Sigmoid colon (tissue), 7 donors: ENCODE results near the gene IL1RN. TPM values are rescaled to one million over a fixed set of nuclear protein-coding genes. Genes with fewer than 3 reads are reported as not detected.

Experiments used
- DNase-seq: peaks from one replicate; pipeline ENCODE4 v3.0.0-alpha.2; 2019
- H3K27ac ChIP-seq, 4 donors: fragments of 200-600 bp; sonication (generic); one replicate each; pipeline ENCODE4 v1.5.1; 2016 to 2019; ENCODE audit warnings: mild to moderate bottlenecking in 1 of 4
- H3K27me3 ChIP-seq, 3 donors: fragments of 200-600 bp; sonication (generic); one replicate each; pipeline ENCODE4 v1.5.1; 2019; ENCODE audit warnings: mild to moderate bottlenecking in 1 of 3
- H3K36me3 ChIP-seq, 4 donors: fragments of 200-600 bp; sonication (generic); one replicate each; pipeline ENCODE4 v1.5.1; 2016 to 2019
- H3K4me1 ChIP-seq, 4 donors: fragments of 200-600 bp; sonication (generic); one replicate each; pipeline ENCODE4 v1.5.1; 2017 to 2019
- H3K4me3 ChIP-seq, 4 donors: fragments of 200-600 bp; sonication (generic); one replicate each; pipeline ENCODE4 v1.5.1; 2017 to 2019; ENCODE audit warnings: mild to moderate bottlenecking in 2 of 4, moderate library complexity in 1 of 4
- H3K9me3 ChIP-seq, 4 donors: fragments of 200-600 bp in 3 of 4; sonication (generic) in 3 of 4; one replicate each; pipeline versions ENCODE4 v1.5.1 to v1.6.1; 2013 to 2019
- EP300 ChIP-seq, 4 donors: sonication (generic); formaldehyde crosslinking; IDR thresholded peaks; one replicate each; pipeline ENCODE4 v1.6.1; 2017; ENCODE audit warnings: antibody characterized with exemption in 4 of 4
- POLR2A ChIP-seq, 2 donors: fragments of 450-650 bp; IDR thresholded peaks; one replicate each; pipeline ENCODE4 v1.6.1; 2016; ENCODE audit warnings: antibody characterized with exemption in 2 of 2, mild to moderate bottlenecking in 2 of 2, moderate library complexity in 2 of 2
- POLR2AphosphoS5 ChIP-seq, 4 donors: sonication (generic); formaldehyde crosslinking; IDR thresholded peaks; one replicate each; pipeline ENCODE4 v1.6.1; 2017; ENCODE audit warnings: antibody characterized with exemption in 4 of 4
- WGBS, 2 donors: extraction: QIAGEN DNeasy Blood & Tissue Kit; methylation state at CpG; one replicate each; pipeline ENCODE4 v1.1.7; 2013; 5-methylcytosine and 5-hydroxymethylcytosine counted together
- intact Hi-C: fragments of 100-400 bp; cut with DNase I; formaldehyde crosslinking; loops from one replicate; pipeline ENCODE4 v1.15.1; 2023
- polyA plus RNA-seq, 3 donors: library from polyadenylated mRNA; stranded (reverse); fragments of 200-250 nt; gene quantifications; one replicate each; pipeline ENCODE4 v1.2.3, GENCODE V29; 2013
- total RNA-seq, 4 donors: library from RNA; depleted of rRNA; stranded (reverse); fragments of >200 nt; gene quantifications; one replicate each; pipeline ENCODE4 v1.1.0, GENCODE V29; 2016
- TF ChIP-seq, protein P1 (sequence below), 4 experiments: fragments of 450-650 bp in 3 of 4; fragments of 200-600 bp in 1 of 4; IDR thresholded peaks; one replicate each; pipeline ENCODE4 v1.5.1; 2016 to 2019; ENCODE audit warnings: antibody characterized with exemption in 4 of 4, mild to moderate bottlenecking in 3 of 4, moderate library complexity in 2 of 4
- donor health status: healthy with polysubstance abuse.
- donor health status: Bipolar disorder and iron deficiency.
- donor health status: healthy.

The IL1RN gene
- total and polyA plus RNA-seq, 7 donors, result 0.55 to 19.9 (median 6.6) TPM; not detected in 2

DNA sequence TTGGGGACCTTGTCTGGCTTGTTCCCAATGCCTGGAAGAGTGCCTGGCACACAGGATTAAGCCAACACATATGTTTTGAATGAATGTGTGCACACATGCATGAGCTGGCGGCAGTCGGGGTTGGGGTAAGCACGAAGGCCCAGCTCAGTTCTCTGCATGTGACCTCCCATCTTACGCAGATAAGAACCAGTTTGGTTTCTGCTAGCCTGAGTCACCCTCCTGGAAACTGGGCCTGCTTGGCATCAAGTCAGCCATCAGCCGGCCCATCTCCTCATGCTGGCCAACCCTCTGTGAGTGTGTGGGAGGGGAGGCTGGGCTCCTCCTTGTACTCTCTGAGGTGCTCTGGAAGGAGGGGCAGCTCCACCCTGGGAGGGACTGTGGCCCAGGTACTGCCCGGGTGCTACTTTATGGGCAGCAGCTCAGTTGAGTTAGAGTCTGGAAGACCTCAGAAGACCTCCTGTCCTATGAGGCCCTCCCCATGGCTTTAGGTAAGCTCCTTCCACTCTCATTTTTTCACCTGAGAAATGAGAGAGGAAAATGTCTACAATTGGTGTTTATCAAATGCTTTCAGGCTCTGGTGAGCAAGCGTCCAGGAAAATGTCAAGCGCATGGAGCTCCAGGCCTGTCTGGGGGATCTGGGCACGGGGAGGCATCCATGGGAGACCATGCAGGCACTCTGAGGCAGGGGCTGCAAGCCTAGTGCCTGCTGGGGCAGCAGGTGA lies 9.7 kb upstream of the IL1RN start:
- WGBS, 2 donors, result 59 to 82% methylated on average over 9 of the region's 9 CpGs
- no peaks in the 10 kb centered on the region for H3K9me3 ChIP-seq
- intact Hi-C loops, result no loop called here
- TF ChIP-seq POLR2AphosphoS5 (IDR thresholded peaks at IDR 0.05) (no peak), POLR2A (IDR thresholded peaks at IDR 0.05) (no peak), EP300 (IDR thresholded peaks at IDR 0.05) (no peak)
- TF ChIP-seq, protein P1, sequence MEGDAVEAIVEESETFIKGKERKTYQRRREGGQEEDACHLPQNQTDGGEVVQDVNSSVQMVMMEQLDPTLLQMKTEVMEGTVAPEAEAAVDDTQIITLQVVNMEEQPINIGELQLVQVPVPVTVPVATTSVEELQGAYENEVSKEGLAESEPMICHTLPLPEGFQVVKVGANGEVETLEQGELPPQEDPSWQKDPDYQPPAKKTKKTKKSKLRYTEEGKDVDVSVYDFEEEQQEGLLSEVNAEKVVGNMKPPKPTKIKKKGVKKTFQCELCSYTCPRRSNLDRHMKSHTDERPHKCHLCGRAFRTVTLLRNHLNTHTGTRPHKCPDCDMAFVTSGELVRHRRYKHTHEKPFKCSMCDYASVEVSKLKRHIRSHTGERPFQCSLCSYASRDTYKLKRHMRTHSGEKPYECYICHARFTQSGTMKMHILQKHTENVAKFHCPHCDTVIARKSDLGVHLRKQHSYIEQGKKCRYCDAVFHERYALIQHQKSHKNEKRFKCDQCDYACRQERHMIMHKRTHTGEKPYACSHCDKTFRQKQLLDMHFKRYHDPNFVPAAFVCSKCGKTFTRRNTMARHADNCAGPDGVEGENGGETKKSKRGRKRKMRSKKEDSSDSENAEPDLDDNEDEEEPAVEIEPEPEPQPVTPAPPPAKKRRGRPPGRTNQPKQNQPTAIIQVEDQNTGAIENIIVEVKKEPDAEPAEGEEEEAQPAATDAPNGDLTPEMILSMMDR (IDR thresholded peaks at IDR 0.05), result no peak
- H3K27ac ChIP-seq, result no peak overlapping the region
- H3K36me3 ChIP-seq, result no peaks in the 10 kb centered on the region
- no peak overlapping the region for H3K4me3 ChIP-seq
- no peaks in the 10 kb centered on the region for H3K4me1 ChIP-seq
- no peaks in the 10 kb centered on the region for H3K27me3 ChIP-seq
- DNase-seq, result no peak

DNA sequence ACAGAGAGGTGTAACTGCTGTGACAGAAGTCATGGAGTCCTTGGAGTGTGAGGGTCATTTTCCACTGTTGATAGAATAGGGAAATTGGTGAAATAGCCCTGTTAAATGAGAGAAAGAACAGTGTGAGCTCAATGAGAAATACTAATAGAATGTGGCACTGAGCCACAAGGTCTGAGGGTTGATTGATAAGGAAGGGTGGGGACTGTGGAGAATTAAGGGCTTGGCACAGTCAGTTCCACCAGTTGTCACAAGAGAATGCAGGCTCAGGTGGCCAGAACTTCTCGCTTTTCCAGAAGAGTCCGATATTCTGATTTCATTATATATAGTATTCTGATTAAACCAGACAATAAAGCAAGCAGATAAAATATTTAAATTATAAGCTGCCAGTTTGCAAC lies 9.1 kb upstream of the IL1RN start:
- Histone ChIP-seq H3K4me1 (no peaks in the 10 kb centered on the region), H3K27me3 (no peaks in the 10 kb centered on the region), H3K27ac (no peak overlapping the region), H3K9me3 (no peaks in the 10 kb centered on the region), H3K36me3 (no peaks in the 10 kb centered on the region), H3K4me3 (no peak overlapping the region)
- TF ChIP-seq, protein P1 (IDR thresholded peaks at IDR 0.05), result no peak
- TF ChIP-seq EP300 (IDR thresholded peaks at IDR 0.05), result no peak
- no peak for TF ChIP-seq POLR2A (IDR thresholded peaks at IDR 0.05)
- TF ChIP-seq POLR2AphosphoS5 (IDR thresholded peaks at IDR 0.05), result no peak
- intact Hi-C loops, result no loop called here
- WGBS, 2 donors, result 50 to 88% methylated on average over 2 of the region's 2 CpGs
- no peak for DNase-seq

DNA sequence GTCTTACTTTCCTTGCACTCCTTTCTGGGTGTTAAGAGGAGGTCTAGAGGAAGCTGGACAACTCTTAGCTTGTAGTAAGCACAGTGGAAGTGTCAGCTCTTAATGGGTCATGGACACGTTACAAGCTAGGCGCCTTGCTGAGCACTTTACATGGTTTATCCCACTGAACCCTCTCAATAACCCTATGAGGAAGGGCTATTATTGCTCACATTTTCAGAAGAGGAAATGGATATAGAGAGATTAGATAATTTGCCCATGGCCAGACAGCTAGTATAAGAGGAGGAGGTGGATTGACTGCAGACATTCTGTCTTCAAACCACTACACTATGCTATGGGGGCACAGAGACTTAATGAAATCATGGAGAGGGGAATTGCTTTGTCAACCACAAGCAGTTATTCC lies 8.3 kb upstream of the IL1RN start:
- DNase-seq, result no peak
- no peak overlapping the region for H3K27ac ChIP-seq
- H3K9me3 ChIP-seq, result no peaks in the 10 kb centered on the region
- H3K4me1 ChIP-seq, result no peaks in the 10 kb centered on the region
- intact Hi-C loops, result no loop called here
- WGBS, 2 donors, result 94 to 95% methylated on average over 2 of the region's 2 CpGs
- no peaks in the 10 kb centered on the region for H3K27me3 ChIP-seq
- H3K4me3 ChIP-seq, result no peak overlapping the region
- no peaks in the 10 kb centered on the region for H3K36me3 ChIP-seq
- TF ChIP-seq POLR2A (IDR thresholded peaks at IDR 0.05) (no peak), EP300 (IDR thresholded peaks at IDR 0.05) (no peak)

DNA sequence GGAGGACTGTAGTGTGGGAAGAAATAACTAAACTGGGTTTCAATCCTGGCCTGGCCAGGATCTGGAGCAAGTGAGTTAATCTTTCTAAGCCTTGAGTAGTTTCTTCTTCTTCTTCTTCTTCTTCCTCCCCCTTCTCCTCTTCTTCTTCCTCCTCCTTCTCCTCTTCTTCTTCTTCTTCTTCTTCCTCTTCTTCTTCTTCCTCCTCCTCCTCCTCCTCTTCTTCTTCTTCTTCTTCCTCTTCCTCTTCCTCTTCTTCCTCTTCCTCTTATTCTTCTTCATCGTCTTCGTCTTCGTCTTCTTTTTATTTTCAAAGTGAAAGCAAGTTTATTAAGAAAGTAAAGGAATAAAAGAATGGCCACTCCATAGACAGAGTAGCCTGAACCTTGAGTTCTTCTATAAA lies 6.5 kb upstream of the IL1RN start:
- no peaks in the 10 kb centered on the region for H3K36me3 ChIP-seq
- no peak for TF ChIP-seq POLR2AphosphoS5 (IDR thresholded peaks at IDR 0.05)
- TF ChIP-seq EP300 (IDR thresholded peaks at IDR 0.05), result no peak
- no peak for TF ChIP-seq POLR2A (IDR thresholded peaks at IDR 0.05)
- TF ChIP-seq, protein P1 (IDR thresholded peaks at IDR 0.05), result no peak
- no peaks in the 10 kb centered on the region for H3K9me3 ChIP-seq
- 57 to 89% methylated on average over 3 of the region's 3 CpGs for WGBS, 2 donors
- H3K27me3 ChIP-seq, result no peaks in the 10 kb centered on the region
- no peak for DNase-seq
- intact Hi-C loops, result no loop called here
- H3K4me1 ChIP-seq, result no peaks in the 10 kb centered on the region
- no peak overlapping the region for H3K4me3 ChIP-seq
- no peak overlapping the region for H3K27ac ChIP-seq

DNA sequence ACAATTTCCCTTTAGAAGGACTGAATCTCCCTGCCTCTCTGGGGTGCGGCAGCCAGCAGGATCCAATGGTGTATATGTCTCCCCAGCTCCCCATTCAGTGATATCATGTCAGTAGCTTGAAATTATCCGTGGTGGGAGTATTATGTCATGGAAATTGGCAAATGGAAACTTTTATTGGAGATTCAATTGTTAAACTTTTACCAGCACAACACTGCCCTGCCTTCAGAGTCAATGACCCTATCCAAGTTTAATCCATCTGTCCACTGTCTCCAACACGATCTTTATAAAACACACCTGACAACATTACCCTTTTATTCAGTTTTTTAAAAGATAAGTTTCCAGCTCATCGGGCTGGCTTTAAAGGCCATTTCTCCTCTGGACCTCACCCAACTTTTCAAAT lies 5.0 kb upstream of the IL1RN start:
- TF ChIP-seq EP300 (IDR thresholded peaks at IDR 0.05), result no peak
- Histone ChIP-seq H3K9me3 (no peaks in the 10 kb centered on the region), H3K36me3 (no peaks in the 10 kb centered on the region), H3K4me3 (no peak overlapping the region), H3K27ac (no peak overlapping the region), H3K27me3 (no peaks in the 10 kb centered on the region), H3K4me1 (no peaks in the 10 kb centered on the region)
- intact Hi-C loops, result no loop called here
- no peak for DNase-seq
- WGBS, 2 donors, result 56 to 80% methylated on average over 4 of the region's 4 CpGs

DNA sequence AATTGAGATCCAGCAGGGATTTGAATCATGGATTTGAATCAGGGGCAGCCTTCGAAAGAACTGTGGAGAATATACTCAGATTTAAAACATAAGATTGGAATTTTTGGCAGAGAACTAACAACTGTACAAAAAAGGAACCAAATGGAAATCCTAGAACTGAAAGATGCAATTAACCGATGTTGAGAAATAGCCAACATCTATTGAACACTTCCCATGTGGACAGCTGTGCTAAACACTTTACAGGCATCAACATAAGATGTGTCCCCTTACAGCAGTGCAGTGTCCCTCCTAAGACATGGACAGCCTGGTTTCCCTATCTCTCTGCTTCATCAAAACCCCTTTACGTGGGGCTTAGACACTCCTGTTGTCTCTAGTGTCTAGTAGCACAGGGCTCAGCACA lies 3.7 kb upstream of the IL1RN start:
- no peak for DNase-seq
- no peak overlapping the region for H3K4me3 ChIP-seq
- intact Hi-C loops, result no loop called here
- TF ChIP-seq EP300 (IDR thresholded peaks at IDR 0.05) (no peak), POLR2AphosphoS5 (IDR thresholded peaks at IDR 0.05) (no peak), POLR2A (IDR thresholded peaks at IDR 0.05) (no peak)
- TF ChIP-seq, protein P1 (IDR thresholded peaks at IDR 0.05), result no peak
- no peaks in the 10 kb centered on the region for H3K27me3 ChIP-seq
- H3K36me3 ChIP-seq, result no peaks in the 10 kb centered on the region
- no peaks in the 10 kb centered on the region for H3K9me3 ChIP-seq
- H3K27ac ChIP-seq, result peak overlapping the region in 1 of 4 donors; percentile 18
- WGBS, 2 donors, result 72 to 86% methylated on average over 3 of the region's 3 CpGs
- no peaks in the 10 kb centered on the region for H3K4me1 ChIP-seq
